ENCODE results near the gene MSL3.

DNA sequence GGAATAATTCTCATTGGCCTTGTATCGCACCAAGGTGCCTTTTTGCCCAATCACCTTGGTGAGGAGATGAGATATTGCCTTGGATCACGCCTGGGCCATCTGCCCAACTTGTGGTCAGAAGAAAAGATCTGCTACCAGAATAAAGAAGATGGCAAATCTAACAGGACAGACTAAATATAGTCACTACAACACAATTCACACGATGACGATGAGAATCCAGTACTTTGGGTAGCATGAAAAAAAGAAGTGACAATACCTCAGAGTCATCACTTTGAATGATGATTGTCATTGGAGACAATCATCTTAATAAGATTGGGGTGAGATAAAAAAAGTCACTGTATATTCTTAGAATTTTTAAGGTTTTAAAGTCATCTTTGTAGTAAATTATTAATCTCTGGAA, 7.3 kb upstream of the MSL3 start:
- no peak for TF ChIP-seq POLR2A (IDR thresholded peaks at IDR 0.05; ENCODE audit: low read length)
- TF ChIP-seq, protein P1, sequence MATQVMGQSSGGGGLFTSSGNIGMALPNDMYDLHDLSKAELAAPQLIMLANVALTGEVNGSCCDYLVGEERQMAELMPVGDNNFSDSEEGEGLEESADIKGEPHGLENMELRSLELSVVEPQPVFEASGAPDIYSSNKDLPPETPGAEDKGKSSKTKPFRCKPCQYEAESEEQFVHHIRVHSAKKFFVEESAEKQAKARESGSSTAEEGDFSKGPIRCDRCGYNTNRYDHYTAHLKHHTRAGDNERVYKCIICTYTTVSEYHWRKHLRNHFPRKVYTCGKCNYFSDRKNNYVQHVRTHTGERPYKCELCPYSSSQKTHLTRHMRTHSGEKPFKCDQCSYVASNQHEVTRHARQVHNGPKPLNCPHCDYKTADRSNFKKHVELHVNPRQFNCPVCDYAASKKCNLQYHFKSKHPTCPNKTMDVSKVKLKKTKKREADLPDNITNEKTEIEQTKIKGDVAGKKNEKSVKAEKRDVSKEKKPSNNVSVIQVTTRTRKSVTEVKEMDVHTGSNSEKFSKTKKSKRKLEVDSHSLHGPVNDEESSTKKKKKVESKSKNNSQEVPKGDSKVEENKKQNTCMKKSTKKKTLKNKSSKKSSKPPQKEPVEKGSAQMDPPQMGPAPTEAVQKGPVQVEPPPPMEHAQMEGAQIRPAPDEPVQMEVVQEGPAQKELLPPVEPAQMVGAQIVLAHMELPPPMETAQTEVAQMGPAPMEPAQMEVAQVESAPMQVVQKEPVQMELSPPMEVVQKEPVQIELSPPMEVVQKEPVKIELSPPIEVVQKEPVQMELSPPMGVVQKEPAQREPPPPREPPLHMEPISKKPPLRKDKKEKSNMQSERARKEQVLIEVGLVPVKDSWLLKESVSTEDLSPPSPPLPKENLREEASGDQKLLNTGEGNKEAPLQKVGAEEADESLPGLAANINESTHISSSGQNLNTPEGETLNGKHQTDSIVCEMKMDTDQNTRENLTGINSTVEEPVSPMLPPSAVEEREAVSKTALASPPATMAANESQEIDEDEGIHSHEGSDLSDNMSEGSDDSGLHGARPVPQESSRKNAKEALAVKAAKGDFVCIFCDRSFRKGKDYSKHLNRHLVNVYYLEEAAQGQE (IDR thresholded peaks at IDR 0.05) = no peak
- TF ChIP-seq, protein P2, sequence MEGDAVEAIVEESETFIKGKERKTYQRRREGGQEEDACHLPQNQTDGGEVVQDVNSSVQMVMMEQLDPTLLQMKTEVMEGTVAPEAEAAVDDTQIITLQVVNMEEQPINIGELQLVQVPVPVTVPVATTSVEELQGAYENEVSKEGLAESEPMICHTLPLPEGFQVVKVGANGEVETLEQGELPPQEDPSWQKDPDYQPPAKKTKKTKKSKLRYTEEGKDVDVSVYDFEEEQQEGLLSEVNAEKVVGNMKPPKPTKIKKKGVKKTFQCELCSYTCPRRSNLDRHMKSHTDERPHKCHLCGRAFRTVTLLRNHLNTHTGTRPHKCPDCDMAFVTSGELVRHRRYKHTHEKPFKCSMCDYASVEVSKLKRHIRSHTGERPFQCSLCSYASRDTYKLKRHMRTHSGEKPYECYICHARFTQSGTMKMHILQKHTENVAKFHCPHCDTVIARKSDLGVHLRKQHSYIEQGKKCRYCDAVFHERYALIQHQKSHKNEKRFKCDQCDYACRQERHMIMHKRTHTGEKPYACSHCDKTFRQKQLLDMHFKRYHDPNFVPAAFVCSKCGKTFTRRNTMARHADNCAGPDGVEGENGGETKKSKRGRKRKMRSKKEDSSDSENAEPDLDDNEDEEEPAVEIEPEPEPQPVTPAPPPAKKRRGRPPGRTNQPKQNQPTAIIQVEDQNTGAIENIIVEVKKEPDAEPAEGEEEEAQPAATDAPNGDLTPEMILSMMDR (IDR thresholded peaks at IDR 0.05) = no peak
- TF ChIP-seq EP300 (IDR thresholded peaks at IDR 0.05) = no peak
- no peak for TF ChIP-seq ZFP36 (IDR thresholded peaks at IDR 0.05; ENCODE audit: borderline replicate concordance, partially characterized antibody)
- no peak for TF ChIP-seq CEBPB (IDR thresholded peaks at IDR 0.05)
- no peak for TF ChIP-seq MYC (IDR thresholded peaks at IDR 0.05; ENCODE audit: borderline replicate concordance, low read length)
- no peak for TF ChIP-seq SMC3 (IDR thresholded peaks at IDR 0.05)
- no peak for TF ChIP-seq CBX8 (IDR thresholded peaks at IDR 0.05)
- TF ChIP-seq RFX5 (IDR thresholded peaks at IDR 0.05) = no peak
- TF ChIP-seq MAZ (IDR thresholded peaks at IDR 0.05; ENCODE audit: borderline replicate concordance, low read depth, low read length) = no peak
- no peak for TF ChIP-seq SREBF2 (IDR thresholded peaks at IDR 0.05)
